IPS-18a (cell line): ENCODE measurements around the gene NAPSA.
A peak's percentile ranks its signal among the peaks of the same experiment; 100 is the strongest.
"Not testable (repeated sequence)": the region's sequence is repeated elsewhere in the genome, so short reads cannot be mapped to it uniquely, and the experiment has no call there.

Source experiments
- H3K27ac ChIP-seq: one replicate; pipeline ENCODE4 v1.5.1; 2013; ENCODE audit warnings: low read length
- H3K27me3 ChIP-seq: one replicate; pipeline ENCODE4 v1.6.1; 2013; ENCODE audit warnings: mild to moderate bottlenecking, low read length; ENCODE audit not compliant: control insufficient read depth, insufficient read depth
- H3K36me3 ChIP-seq: one replicate; pipeline ENCODE4 v1.6.1; 2013; ENCODE audit warnings: low read depth, low read length; ENCODE audit not compliant: control insufficient read depth
- H3K4me1 ChIP-seq: one replicate; pipeline ENCODE4 v1.6.1; 2013; ENCODE audit warnings: low read depth, low read length; ENCODE audit not compliant: control insufficient read depth
- H3K4me3 ChIP-seq: one replicate; pipeline ENCODE4 v1.5.1; 2013; ENCODE audit warnings: low read length
- H3K9ac ChIP-seq: one replicate; pipeline ENCODE4 v1.6.1; 2013; ENCODE audit warnings: mild to moderate bottlenecking, low read length, moderate library complexity
- H3K9me3 ChIP-seq: one replicate; pipeline ENCODE4 v1.6.1; 2013; ENCODE audit warnings: low read depth, low read length; ENCODE audit not compliant: control insufficient read depth

NAPSA gene

DNA sequence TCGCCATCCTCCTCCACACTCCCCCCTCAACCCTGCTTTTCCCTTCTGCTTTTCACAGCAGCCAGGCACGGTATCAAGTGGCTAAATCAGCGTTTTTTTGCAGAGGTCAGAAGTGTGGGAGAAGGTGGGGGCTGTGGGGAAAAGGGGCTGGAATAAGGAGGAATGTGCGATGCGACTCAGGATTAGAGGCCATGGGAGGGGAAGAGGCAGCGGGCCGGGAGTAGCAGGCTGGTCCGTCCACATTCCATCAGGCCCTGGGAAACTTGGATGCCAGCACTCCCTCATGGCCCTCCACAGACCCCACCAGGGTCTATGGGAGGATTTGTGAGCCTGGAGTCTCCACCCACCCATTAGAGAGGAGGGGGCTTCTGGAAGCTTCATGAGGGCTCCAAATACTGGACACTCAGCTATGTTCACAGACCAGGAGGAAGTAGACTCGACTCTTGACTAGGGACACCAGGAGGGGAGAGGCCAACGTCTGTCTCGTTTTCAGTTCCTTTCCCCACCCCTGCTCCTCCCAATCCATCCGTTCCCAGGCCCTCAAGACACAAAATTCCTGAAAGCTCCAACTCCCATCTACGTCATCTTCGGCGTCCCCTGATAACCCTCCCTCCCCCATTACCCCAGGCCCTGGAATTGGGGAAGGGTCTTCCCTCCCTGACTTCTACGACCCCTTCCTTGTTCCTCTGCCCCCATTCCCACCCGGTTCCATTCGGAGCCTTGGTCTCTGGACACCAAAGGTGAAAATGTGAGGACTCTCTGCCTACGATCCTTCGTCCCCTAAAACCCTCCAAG lies 33.0 kb downstream of the NAPSA start:
- H3K27ac ChIP-seq = peak overlapping the region; percentile 93
- H3K9me3 ChIP-seq = no peaks in the 10 kb centered on the region
- H3K36me3 ChIP-seq = no peaks in the 10 kb centered on the region
- H3K9ac ChIP-seq = peak overlapping the region; percentile 90
- peak overlapping the region; percentile 90 for H3K4me3 ChIP-seq
- H3K4me1 ChIP-seq = peaks cover 17% of the 10 kb centered on the region
- peaks cover 10% of the 10 kb centered on the region for H3K27me3 ChIP-seq

DNA sequence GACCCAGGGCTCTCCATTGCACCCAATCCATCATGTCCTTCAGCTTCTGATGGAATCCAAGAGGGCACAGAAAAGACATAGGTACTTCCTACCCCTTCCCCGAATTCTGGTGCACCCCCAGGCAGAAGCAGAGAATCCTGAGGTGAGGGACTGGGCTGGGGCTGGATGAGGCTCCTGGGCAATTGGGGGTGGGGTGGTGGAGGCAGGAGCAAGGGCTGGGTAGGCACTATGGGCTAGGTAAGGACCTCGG lies 33.5 kb downstream of the NAPSA start:
- Histone ChIP-seq H3K9ac (peak overlapping the region; percentile 90), H3K4me3 (peak overlapping the region; percentile 90), H3K4me1 (peaks cover 20% of the 10 kb centered on the region), H3K36me3 (no peaks in the 10 kb centered on the region), H3K27ac (no peak overlapping the region), H3K27me3 (peaks cover 15% of the 10 kb centered on the region), H3K9me3 (no peaks in the 10 kb centered on the region)

DNA sequence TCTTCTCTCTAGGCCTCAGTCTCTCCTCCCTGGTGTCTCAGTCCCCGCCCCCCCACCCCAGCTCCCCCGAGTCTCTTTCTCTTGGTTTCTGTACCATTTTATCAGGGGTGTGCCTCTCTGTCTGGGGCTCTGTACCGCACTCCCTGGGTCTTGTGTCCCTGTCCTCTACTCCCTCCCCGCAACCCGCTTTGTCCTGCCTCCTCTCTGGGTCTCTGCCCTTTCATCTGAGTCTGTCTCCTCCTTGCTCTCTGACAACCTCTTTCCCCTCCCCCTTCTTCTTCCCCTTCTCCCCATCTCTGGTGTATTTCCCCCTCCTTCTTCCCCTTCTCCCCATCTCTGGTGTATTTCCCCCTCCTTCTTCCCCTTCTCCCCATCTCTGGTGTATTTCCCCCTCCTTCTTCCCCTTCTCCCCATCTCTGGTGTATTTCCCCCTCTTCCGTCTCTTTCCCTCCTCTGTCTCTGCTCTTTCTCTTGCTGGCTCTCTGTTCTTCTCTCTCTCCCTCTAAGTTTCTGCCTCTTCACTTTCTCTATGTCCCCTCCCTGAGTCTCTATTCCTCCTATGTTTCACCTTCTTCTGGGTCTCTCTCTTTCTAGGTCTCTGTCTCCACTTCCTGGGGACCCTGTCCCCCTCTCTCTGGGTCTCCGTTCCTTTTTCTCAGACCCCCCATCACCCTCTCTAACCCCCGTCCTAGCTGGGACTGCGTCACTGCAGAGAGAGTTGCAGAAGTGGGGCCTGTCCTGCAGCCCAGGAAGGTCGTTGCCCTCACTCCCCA lies 34.0 kb downstream of the NAPSA start:
- H3K27me3 ChIP-seq = peaks cover 20% of the 10 kb centered on the region
- peak overlapping the region; percentile 90 for H3K4me3 ChIP-seq
- peak overlapping the region; percentile 90 for H3K9ac ChIP-seq
- H3K36me3 ChIP-seq = no peaks in the 10 kb centered on the region
- H3K4me1 ChIP-seq = peaks cover 20% of the 10 kb centered on the region
- H3K27ac ChIP-seq = no peak overlapping the region
- no peaks in the 10 kb centered on the region for H3K9me3 ChIP-seq

DNA sequence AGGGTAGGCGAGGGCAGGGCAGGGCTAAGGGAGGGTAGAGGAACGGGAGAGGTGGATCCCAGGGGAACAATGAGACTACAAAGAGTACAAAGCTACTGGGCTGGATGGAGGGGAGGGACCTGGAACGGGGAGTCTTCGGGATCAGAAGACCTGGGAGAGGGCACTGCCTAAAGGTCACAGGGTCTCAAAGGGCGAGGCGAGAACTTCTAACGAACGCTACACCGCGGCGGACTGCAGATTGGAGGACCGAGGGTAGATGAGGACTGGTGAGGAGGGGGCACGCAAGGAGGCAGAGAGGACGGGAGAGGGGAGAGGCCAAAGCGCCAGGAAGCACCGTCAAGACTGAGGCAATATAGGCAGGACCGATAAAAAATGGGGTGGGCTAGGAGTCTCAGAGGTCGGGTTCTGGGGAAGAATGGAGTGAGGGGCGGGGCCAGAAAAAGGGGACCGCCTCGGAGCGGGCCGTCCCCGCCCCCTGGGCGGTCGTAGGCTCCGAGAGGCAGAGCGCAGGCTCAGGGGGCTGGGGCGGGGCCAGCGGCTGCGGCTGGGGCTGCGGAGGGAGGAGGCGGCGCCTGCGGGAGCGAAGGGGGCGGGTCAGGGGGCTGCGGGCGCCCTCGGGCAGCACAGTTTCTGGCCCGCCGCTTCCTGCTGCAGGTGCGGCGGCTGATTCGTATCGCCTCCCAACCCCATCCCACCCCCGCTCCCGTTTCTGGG lies 34.9 kb downstream of the NAPSA start:
- Histone ChIP-seq H3K27me3 (peaks cover 24% of the 10 kb centered on the region), H3K4me1 (peaks cover 20% of the 10 kb centered on the region), H3K9ac (peak overlapping the region; percentile 76), H3K4me3 (peak overlapping the region; percentile 90), H3K27ac (no peak overlapping the region), H3K36me3 (no peaks in the 10 kb centered on the region), H3K9me3 (no peaks in the 10 kb centered on the region)

DNA sequence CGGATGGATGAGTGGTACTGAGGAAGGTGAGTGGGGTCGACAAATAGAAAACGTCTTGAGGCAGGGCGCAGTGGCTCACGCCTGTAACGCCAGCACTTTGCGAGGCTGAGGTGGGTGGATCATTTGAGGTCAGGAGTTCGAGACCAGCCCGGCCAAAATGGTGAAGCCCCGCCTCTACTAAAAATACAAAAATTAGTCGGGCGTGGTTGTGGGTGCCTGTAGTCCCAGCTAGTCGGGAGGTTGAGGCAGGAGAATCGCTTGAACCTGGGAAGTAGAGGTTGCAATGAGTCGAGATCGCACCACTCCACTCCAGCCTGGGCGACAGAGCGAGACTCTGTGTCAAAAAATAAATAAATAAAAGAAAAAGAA lies 35.5 kb downstream of the NAPSA start:
- H3K27ac ChIP-seq, H3K36me3 ChIP-seq, H3K9me3 ChIP-seq: not testable (repeated sequence)
- peak overlapping the region; percentile 90 for H3K4me3 ChIP-seq
- H3K9ac ChIP-seq = peak overlapping the region; percentile 76
- H3K27me3 ChIP-seq = peaks cover 24% of the 10 kb centered on the region
- H3K4me1 ChIP-seq = peaks cover 24% of the 10 kb centered on the region

DNA sequence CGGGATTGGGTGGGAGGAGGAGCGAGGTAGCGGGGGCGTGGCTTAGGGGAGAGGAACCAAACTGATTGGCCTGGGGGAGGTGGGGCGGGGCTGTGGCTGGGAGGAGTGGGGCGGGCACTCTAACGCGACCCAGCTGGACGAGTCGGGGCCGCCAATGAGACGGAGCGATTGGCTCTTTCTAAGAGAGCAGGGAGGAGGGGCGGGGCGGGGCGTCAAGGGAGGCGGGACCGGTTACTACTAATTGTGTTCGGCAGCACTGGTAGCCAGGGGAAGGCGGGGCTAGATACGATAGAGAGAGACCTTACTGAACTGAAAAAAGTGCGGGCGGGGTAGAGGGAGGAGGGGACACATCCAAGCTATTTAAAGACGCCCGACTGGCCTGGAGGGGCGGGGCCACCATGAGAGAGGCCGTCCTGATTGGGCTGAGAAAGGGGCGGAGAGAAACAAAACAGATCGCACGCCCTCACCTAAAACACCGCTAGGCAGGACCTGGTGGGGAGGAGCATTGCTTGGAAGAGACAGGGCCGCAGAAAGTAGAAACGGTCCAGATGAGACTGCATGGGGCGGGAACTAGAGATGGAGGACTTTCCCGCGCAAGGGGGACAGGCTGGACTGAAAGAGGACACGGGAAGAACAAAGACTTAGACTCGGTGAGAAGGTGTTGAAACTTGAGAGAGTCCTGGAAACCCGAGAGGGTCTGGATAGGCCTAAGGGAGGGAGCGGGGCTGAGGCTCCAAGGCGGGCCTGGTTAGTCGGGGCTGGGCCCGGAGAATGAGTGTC lies 36.1 kb downstream of the NAPSA start, which contains the start of gene KCNC3:
KCNC3 (minus strand) TSS at position 232 of the 780 bp plus-strand sequence. CDS start 295 bp downstream, outside the sequence.
- H3K27ac ChIP-seq = peak within 1 kb of the TSS; percentile 81
- peaks cover 24% of the 10 kb centered on the region for H3K27me3 ChIP-seq
- H3K9me3 ChIP-seq = no peaks in the 10 kb centered on the region
- no peaks in the 10 kb centered on the region for H3K36me3 ChIP-seq
- H3K4me1 ChIP-seq = peaks cover 25% of the 10 kb centered on the region
- peak within 1 kb of the TSS; percentile 90 for H3K4me3 ChIP-seq
- peak within 1 kb of the TSS; percentile 76 for H3K9ac ChIP-seq

DNA sequence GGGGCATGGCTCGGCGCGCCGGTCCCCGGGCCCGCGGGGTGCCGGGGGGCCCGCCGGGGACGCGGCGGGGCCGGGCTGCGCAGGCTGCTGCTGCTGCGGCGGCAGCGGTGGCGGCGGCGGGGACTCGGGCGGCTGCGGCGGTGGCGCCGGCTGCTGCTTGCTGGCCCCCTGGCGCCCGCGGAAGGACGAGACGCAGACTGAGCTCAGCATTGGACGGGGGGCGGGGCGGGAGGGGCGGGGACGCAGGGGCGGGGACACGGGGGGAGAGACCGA lies 36.6 kb downstream of the NAPSA start:
- Histone ChIP-seq H3K9ac (no peak overlapping the region), H3K4me1 (peaks cover 21% of the 10 kb centered on the region), H3K27me3 (peaks cover 24% of the 10 kb centered on the region)

DNA sequence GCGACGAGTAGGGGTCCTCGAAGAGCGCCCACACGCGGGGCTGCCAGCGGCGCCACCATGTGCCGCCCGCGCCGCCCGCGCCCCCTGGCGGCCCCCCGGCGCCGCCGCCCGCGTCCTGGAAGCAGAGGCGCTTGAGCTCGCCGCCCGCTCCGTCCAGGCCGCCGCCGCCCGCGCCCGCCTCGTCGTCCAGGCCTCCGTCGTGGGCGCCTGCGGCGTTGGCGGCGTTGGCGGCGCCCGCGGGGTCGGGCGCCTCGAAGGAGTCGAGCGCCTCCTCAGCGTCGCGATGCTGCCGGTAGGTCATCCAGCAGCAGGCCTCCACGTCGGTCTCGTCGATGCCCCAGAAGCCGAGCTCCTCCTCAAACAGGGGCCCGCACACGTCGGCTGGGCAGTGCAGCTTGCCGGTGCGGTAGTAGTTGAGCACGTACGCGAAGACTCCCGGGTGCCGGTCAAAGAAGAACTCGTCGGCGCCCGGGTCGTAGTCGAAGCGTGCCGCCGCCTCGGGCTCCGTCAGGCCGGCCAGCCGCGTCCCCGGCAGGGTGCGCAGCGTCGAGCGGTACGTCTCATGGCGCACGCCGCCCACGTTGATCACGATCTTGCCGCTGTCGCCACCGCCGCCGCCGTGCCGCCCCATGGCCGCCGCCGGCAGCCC lies 37.1 kb downstream of the NAPSA start:
- Histone ChIP-seq H3K36me3 (peaks cover 5% of the 10 kb centered on the region), H3K27me3 (peaks cover 24% of the 10 kb centered on the region), H3K4me1 (peaks cover 21% of the 10 kb centered on the region), H3K9ac (no peak overlapping the region), H3K27ac (no peak overlapping the region), H3K4me3 (peak overlapping the region; percentile 59), H3K9me3 (no peaks in the 10 kb centered on the region)

More for the DNA sequence above, 36.6 kb downstream of the NAPSA start:
- Histone ChIP-seq H3K36me3 (peaks cover under 1% of the 10 kb centered on the region), H3K27ac (no peak overlapping the region), H3K4me3 (no peak overlapping the region), H3K9me3 (no peaks in the 10 kb centered on the region)

DNA sequence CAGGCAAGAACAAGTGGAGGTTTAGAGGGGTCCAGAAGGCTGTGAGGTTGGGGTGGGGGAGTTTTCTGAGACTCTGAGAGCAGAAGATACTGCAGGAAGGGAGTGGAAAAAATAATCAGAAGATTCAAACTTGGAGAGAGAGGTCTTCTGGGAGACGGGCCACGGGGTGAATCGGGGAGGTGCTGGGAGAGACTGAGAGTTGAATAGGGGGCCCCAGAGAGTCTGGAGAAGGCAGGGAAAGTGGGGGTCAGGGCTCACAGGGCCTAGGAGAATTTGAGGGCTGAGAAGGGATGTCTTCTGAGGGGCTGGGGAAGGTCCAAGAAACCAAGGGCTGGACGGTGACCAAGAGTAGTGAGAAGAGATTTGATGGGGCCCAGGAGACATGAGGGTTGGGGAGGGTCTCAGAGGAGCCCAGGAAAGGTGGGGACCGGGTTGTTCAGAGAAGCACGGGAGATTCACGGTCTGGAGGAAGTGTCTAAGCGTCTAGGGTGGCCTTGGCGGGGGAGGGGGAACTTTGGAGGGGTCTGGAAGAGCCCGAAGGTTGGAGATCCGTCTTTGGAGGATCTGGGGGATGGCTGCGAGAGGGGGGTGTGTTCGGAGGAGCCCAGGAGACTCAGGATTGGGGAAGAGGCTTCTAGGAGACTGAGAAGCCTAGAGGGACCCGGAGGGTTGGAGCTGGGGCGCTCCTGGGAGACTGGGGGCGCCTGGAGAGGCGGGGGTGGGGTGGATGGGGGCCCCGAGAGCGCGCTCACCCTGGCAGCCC lies 37.8 kb downstream of the NAPSA start:
- Histone ChIP-seq H3K27ac (no peak overlapping the region), H3K4me3 (peak overlapping the region; percentile 53), H3K9me3 (no peaks in the 10 kb centered on the region), H3K9ac (no peak overlapping the region), H3K36me3 (peaks cover 6% of the 10 kb centered on the region), H3K27me3 (peaks cover 24% of the 10 kb centered on the region), H3K4me1 (peaks cover 21% of the 10 kb centered on the region)

DNA sequence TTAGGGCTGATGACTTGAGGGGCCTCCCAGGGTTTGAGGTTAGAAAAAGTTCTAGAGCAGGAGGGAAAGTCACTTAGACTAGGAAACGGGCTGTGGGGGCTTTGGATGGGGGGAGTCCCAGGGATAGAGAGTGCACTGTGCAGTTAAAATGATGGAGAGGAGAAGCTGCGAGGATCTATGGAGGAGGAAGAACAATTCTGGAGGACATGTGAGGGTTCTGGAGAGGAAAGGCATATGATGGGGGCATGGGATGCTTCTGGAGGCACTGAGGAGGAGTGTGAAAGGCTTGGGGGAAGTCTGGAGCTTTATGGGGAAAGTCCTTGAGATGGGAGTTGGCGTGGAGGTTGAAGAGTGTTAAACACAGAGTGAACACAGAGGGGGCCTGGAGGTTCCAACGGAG lies 38.4 kb downstream of the NAPSA start:
- Histone ChIP-seq H3K9ac (no peak overlapping the region), H3K36me3 (peaks cover 6% of the 10 kb centered on the region), H3K9me3 (no peaks in the 10 kb centered on the region), H3K27ac (no peak overlapping the region), H3K4me1 (peaks cover 16% of the 10 kb centered on the region), H3K27me3 (peaks cover 24% of the 10 kb centered on the region), H3K4me3 (peak overlapping the region; percentile 53)
